Type B pancreatic cell (in vitro differentiated cells): Measurements from ENCODE around the gene PRMT3. TPM values are rescaled to one million over a fixed set of nuclear protein-coding genes. Genes with fewer than 3 reads are reported as not detected.

Source experiments
- DNase-seq: peaks from one replicate; pipeline ENCODE4 v3.0.0; 2021; ENCODE audit warnings: mixed read lengths; ENCODE audit not compliant: unreplicated experiment; ENCODE audit errors: extremely low spot score
- H3K27ac Mint-ChIP-seq: 2 replicates; pipeline ENCODE4 v1.8.0; 2021; ENCODE audit warnings: mild to moderate bottlenecking, mixed read lengths
- H3K27me3 Mint-ChIP-seq: 2 replicates; pipeline ENCODE4 v1.8.0; 2021; ENCODE audit warnings: mixed read lengths
- H3K36me3 Mint-ChIP-seq: 2 replicates; pipeline ENCODE4 v1.8.0; 2021; ENCODE audit warnings: mixed read lengths
- H3K4me1 Mint-ChIP-seq: one replicate; pipeline ENCODE4 v1.8.0; 2021; ENCODE audit warnings: mixed read lengths; ENCODE audit not compliant: unreplicated experiment
- H3K4me3 Mint-ChIP-seq: 2 replicates; pipeline ENCODE4 v1.8.0; 2021; ENCODE audit warnings: mild to moderate bottlenecking, mixed read lengths
- H3K9me3 Mint-ChIP-seq: 2 replicates; pipeline ENCODE4 v1.8.0; 2021; ENCODE audit warnings: mixed read lengths
- total RNA-seq: library from RNA; stranded (reverse); gene quantifications from 2 replicates; pipeline ENCODE4 v1.2.1, GENCODE V29; 2021; ENCODE audit warnings: low replicate concordance
- TF ChIP-seq, protein P1 (sequence below): fragments of 200-600 bp; sonication (generic); conservative IDR thresholded peaks from 2 replicates; pipeline ENCODE4 v1.5.0; 2021; ENCODE audit warnings: antibody characterized with exemption, mild to moderate bottlenecking

The PRMT3 gene
- total RNA-seq, 1 donor from 2014 or later: 15.4 TPM

DNA sequence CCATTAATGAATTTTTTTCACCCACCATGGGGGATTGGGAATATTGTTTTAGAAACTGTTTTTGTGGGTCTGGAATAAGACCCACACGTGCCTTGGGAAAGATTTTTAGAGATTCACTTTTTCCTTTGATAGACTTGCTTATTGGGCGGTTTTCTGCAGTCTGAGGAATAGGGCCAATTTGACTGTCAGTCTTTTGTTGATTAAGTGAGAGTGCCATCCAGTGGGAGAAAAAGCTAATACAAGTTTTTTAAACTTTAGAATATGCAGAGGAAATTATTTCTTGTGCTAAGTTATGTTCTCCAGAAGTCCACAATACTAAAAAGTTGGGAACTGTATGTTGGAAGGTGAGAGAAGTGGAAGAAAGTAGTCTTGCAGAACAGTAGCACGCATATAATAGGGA, 56.1 kb downstream of the PRMT3 start:
- Mint-ChIP-seq H3K4me1 (no peaks in the 10 kb centered on the region), H3K4me3 (no peak overlapping the region), H3K36me3 (peaks cover 7% of the 10 kb centered on the region), H3K9me3 (no peaks in the 10 kb centered on the region), H3K27me3 (no peaks in the 10 kb centered on the region), H3K27ac (no peak overlapping the region)
- TF ChIP-seq, protein P1, sequence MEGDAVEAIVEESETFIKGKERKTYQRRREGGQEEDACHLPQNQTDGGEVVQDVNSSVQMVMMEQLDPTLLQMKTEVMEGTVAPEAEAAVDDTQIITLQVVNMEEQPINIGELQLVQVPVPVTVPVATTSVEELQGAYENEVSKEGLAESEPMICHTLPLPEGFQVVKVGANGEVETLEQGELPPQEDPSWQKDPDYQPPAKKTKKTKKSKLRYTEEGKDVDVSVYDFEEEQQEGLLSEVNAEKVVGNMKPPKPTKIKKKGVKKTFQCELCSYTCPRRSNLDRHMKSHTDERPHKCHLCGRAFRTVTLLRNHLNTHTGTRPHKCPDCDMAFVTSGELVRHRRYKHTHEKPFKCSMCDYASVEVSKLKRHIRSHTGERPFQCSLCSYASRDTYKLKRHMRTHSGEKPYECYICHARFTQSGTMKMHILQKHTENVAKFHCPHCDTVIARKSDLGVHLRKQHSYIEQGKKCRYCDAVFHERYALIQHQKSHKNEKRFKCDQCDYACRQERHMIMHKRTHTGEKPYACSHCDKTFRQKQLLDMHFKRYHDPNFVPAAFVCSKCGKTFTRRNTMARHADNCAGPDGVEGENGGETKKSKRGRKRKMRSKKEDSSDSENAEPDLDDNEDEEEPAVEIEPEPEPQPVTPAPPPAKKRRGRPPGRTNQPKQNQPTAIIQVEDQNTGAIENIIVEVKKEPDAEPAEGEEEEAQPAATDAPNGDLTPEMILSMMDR: peak; percentile 56
- no peak for DNase-seq

DNA sequence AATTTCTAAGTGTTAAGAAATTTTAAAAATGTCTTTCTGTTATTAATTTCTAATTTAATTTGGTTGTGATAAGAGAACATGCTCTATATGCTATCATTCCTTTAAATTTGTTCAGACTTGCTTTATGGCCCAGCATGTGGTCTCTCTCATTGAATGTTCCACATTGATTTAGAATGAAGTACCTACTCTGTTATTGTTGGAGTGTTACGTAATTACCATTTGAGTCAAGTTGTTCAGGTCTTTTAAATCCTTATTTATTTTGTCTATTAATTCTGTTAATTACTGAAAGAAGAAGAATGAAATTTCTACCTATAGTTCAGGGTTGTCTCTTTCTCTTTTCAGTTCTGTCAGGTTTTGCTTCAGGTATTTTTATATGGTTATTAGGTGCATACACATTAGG, 57.0 kb downstream of the PRMT3 start:
- H3K4me3 Mint-ChIP-seq: no peak overlapping the region
- no peaks in the 10 kb centered on the region for H3K27me3 Mint-ChIP-seq
- H3K9me3 Mint-ChIP-seq: no peaks in the 10 kb centered on the region
- peaks cover 3% of the 10 kb centered on the region for H3K36me3 Mint-ChIP-seq
- TF ChIP-seq, protein P1: no peak
- H3K4me1 Mint-ChIP-seq: no peaks in the 10 kb centered on the region
- H3K27ac Mint-ChIP-seq: no peak overlapping the region
- no peak for DNase-seq

DNA sequence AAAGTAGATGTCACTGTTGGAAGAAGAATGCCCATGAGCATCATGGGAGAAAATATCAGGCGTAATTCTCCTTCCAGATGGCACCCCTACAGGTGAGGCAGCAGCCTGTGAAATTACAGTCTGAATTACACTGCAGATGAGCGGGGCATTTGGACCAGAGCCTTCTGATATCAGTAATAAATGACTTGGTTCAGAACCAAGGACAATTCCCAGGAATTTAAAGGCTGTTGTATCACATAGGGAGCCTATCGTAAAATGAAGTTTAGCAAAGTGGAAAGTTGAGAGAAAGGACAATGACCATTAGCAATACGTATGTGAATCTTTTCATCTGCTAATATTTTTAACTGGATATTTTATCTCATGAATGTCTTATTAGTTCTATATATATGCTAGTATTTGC, 61.3 kb downstream of the PRMT3 start:
- Mint-ChIP-seq H3K36me3 (peaks cover 3% of the 10 kb centered on the region), H3K27me3 (no peaks in the 10 kb centered on the region), H3K9me3 (no peaks in the 10 kb centered on the region), H3K4me1 (no peaks in the 10 kb centered on the region), H3K27ac (no peak overlapping the region), H3K4me3 (no peak overlapping the region)
- TF ChIP-seq, protein P1: no peak
- DNase-seq: no peak

DNA sequence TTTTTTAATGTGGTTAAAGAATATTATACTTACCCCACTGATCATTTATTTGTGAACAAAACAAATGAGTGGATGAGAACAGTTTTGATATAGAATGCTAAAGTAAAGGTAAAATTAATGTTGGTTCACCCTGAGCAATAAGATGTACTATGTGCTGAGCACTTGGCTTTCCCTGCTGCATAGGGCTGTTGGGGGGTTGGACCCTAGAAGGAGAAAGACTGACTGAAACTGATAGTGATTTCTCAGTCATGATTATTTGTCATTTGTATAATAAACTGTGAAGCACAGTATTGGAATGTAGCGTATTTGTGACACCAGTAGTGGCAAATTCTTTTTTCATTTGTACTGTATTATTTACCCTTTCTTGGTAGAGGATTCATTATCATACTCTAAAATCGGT, 63.3 kb downstream of the PRMT3 start:
- Mint-ChIP-seq H3K27ac (no peak overlapping the region), H3K4me1 (no peaks in the 10 kb centered on the region)
- TF ChIP-seq, protein P1: no peak

DNA sequence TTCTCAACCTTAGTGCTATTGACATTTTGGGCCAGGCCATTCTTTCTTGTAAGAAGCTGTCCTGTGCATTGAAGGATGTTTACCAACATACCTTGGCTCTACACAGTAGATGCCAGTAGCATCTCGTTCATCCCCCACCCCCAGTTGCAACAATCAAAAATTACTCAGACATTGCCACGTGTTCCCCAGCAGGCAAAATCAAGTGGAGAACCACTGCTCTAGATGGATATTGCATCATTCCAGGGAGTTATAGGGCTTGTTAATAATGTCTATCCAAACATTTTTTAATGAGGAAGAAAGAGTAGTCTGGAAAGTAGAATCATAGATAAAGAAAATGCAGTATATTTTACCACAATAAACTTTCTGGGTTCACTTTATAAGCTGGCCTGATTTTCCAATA, 64.1 kb downstream of the PRMT3 start:
- no peaks in the 10 kb centered on the region for H3K4me1 Mint-ChIP-seq
- H3K36me3 Mint-ChIP-seq: peaks cover 3% of the 10 kb centered on the region
- no peaks in the 10 kb centered on the region for H3K27me3 Mint-ChIP-seq
- DNase-seq: no peak
- TF ChIP-seq, protein P1: no peak
- no peak overlapping the region for H3K4me3 Mint-ChIP-seq
- H3K27ac Mint-ChIP-seq: no peak overlapping the region
- no peaks in the 10 kb centered on the region for H3K9me3 Mint-ChIP-seq

More for the DNA sequence above, 63.3 kb downstream of the PRMT3 start:
- peaks cover 3% of the 10 kb centered on the region for H3K36me3 Mint-ChIP-seq
- H3K27me3 Mint-ChIP-seq: no peaks in the 10 kb centered on the region
- H3K4me3 Mint-ChIP-seq: no peak overlapping the region
- DNase-seq: no peak
- H3K9me3 Mint-ChIP-seq: no peaks in the 10 kb centered on the region

DNA sequence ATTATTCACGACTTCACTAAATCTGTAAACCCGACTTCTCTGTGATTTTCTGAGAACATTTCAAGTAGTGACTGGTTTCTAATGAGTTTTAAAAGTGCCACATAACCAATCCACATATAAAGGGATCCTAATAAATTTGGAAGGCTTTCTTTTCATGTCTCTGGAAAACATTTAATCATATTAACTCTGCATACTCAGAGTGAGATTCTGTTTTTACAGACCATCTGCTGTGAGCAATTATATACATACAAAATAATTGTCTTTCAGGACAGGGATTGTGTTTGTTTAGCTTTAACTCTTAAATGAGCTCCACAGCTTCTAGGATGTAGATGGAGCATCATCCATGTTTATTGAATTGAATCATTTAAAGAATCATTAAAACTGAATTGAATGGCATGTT, 65.1 kb downstream of the PRMT3 start:
- Mint-ChIP-seq H3K27ac (no peak overlapping the region), H3K4me3 (no peak overlapping the region), H3K36me3 (peaks cover 7% of the 10 kb centered on the region), H3K9me3 (no peaks in the 10 kb centered on the region), H3K27me3 (no peaks in the 10 kb centered on the region), H3K4me1 (no peaks in the 10 kb centered on the region)
- no peak for DNase-seq
- TF ChIP-seq, protein P1: no peak
